GM12878 (cell line): ENCODE data around the gene FAM13C. TPM values are rescaled to one million over a fixed set of nuclear protein-coding genes. Genes with fewer than 3 reads are reported as not detected.

Experiments used
- ATAC-seq: fragments of 200-7000 bp; cut with Tn5 transposase; 3 replicates; pipeline ENCODE4 v1.9.1; 2020; ENCODE audit warnings: mild to moderate bottlenecking, moderate library complexity
- BruUV-seq: library from RNA; stranded (reverse); fragments of 400-500 nt; replicated peaks from 2 replicates; lab custom pipeline; 2021; lab: Mats Ljungman, UMichigan
- CTCF ChIA-PET: fragments of 300-600 bp; sonication (Branson Sonifier 250); formaldehyde crosslinking; extraction: SDS; loops from one replicate; lab custom pipeline; 2021; ENCODE audit warnings: inconsistent platforms; lab: Yijun Ruan, JAX
- POLR2A ChIA-PET: fragments of 350-600 bp; formaldehyde crosslinking; extraction: SDS; loops from one replicate; lab custom pipeline; 2021; ENCODE audit warnings: inconsistent platforms; lab: Charles Lee
- RAD21 ChIA-PET: fragments of 300-600 bp; sonication (Branson Sonifier 250); formaldehyde crosslinking; loops from one replicate; lab custom pipeline; 2023; ENCODE audit warnings: antibody characterized with exemption; ENCODE audit not compliant: unreplicated experiment; lab: Charles Lee
- SMC1A ChIA-PET: fragments of 300-600 bp; sonication (Branson Sonifier 250); formaldehyde crosslinking; loops from one replicate; lab custom pipeline; 2023; ENCODE audit not compliant: unreplicated experiment, uncharacterized antibody; lab: Charles Lee
- DNase-seq: peaks from one replicate; pipeline ENCODE4 v3.0.0-alpha.2; 2011; ENCODE audit warnings: low read depth, low spot score
- FAIRE-seq: peaks from 3 replicates; lab custom pipeline; 2011; peaks lifted over from hg19 to GRCh38; lab: Jason Lieb, UNC
- H2AFZ ChIP-seq: 2 replicates; pipeline ENCODE4 v1.6.0; 2011; ENCODE audit warnings: low read depth, low read length, control low read depth; ENCODE audit not compliant: control insufficient read depth
- H3K27ac ChIP-seq: 2 replicates; pipeline ENCODE4 v1.5.1; 2011; ENCODE audit warnings: control low read depth; ENCODE audit not compliant: control insufficient read depth, insufficient read depth
- H3K27me3 ChIP-seq, 2 experiments: replicated peaks in 1 of 2; 2 replicates each; pipeline versions ENCODE4 v1.6.0 to v1.6.1; 2011; ENCODE audit warnings: low read length in 1 of 2; ENCODE audit not compliant: control insufficient read depth in 2 of 2, insufficient read depth in 2 of 2
- H3K36me3 ChIP-seq, 2 experiments: 2 replicates each; pipeline ENCODE4 v1.5.1; 2011; ENCODE audit warnings: low read length in 1 of 2; ENCODE audit not compliant: control insufficient read depth in 2 of 2, insufficient read depth in 2 of 2
- H3K4me1 ChIP-seq: 2 replicates; pipeline ENCODE4 v1.6.1; 2011; ENCODE audit warnings: mild to moderate bottlenecking, low read length, moderate library complexity, mixed read lengths; ENCODE audit not compliant: control insufficient read depth, insufficient read depth
- H3K4me2 ChIP-seq: 2 replicates; pipeline ENCODE4 v1.6.0; 2011; ENCODE audit warnings: control low read depth; ENCODE audit not compliant: control insufficient read depth, insufficient read depth
- H3K4me3 ChIP-seq: fragments of 200-600 bp; sonication (generic); 2 replicates; pipeline ENCODE4 v1.5.1; 2016
- H3K79me2 ChIP-seq: 2 replicates; pipeline ENCODE4 v1.6.0; 2011; ENCODE audit warnings: low read length; ENCODE audit not compliant: control insufficient read depth, insufficient read depth
- H3K9ac ChIP-seq: 2 replicates; pipeline ENCODE4 v1.8.0; 2011; ENCODE audit warnings: low read length, control low read depth, mixed read lengths; ENCODE audit not compliant: control insufficient read depth, insufficient read depth
- H3K9me3 ChIP-seq: replicated peaks from 3 replicates; pipeline ENCODE4 v1.5.1; 2011; ENCODE audit warnings: mild to moderate bottlenecking, low read length; ENCODE audit not compliant: control insufficient read depth, insufficient read depth
- H4K20me1 ChIP-seq: 2 replicates; pipeline ENCODE4 v1.6.0; 2011; ENCODE audit not compliant: control insufficient read depth, insufficient read depth
- BHLHE40 ChIP-seq, 2 experiments: fragments of 450-650 bp in 1 of 2; IDR thresholded peaks; 2 replicates each; pipeline ENCODE4 v1.6.1; 2011 to 2017; ENCODE audit warnings: low read depth in 2 of 2, borderline replicate concordance in 1 of 2, improper control_type of control experiment in 1 of 2, low read length in 1 of 2, mild to moderate bottlenecking in 1 of 2
- HDAC2 ChIP-seq: fragments of 200-600 bp; sonication (generic); IDR thresholded peaks from 2 replicates; pipeline ENCODE4 v1.6.1; 2017
- in situ Hi-C: fragments of 300-500 bp; cut with MboI; formaldehyde crosslinking; loops from 9 replicates; pipeline ENCODE4 v1.14.3; 2018; ENCODE audit warnings: mixed read lengths
- intact Hi-C: fragments of 100-400 bp; cut with micrococcal nuclease; formaldehyde crosslinking; loops from one replicate; pipeline ENCODE4 v1.14.2; 2022; ENCODE audit not compliant: unreplicated experiment
- polyA plus RNA-seq, 11 experiments: library from polyadenylated mRNA; depleted of rRNA in 4 of 11; unstranded in 6 of 11; stranded (reverse) in 5 of 11; fragments of >200 nt; fragmentation: Nextera tagmentation in 4 of 11; fragmentation: Illumina TruSeq in 1 of 11; extraction: Ambion mirVana in 4 of 11; extraction: Trizol in 1 of 11; gene quantifications; 1 replicate in 1 of 11; 2 replicates in 10 of 11; pipeline versions ENCODE4 v1.2.1 to v1.2.3, GENCODE V29; 2011 to 2016; ENCODE audit warnings: inconsistent platforms in 2 of 11, missing spikeins in 2 of 11, low read depth in 1 of 11
- total RNA-seq, 4 experiments: library from RNA; depleted of rRNA in 3 of 4; stranded (reverse); fragments of >200 nt in 3 of 4; fragmentation: Illumina TruSeq in 1 of 4; extraction: Trizol in 1 of 4; gene quantifications; 2 replicates each; pipeline versions ENCODE4 v1.2.1 to v1.2.3, GENCODE V29; 2013 to 2021
- TF ChIP-seq, protein P1 (sequence below): fragments of 450-650 bp; IDR thresholded peaks from 2 replicates; pipeline ENCODE4 v1.6.1; 2018; ENCODE audit warnings: borderline replicate concordance, mild to moderate bottlenecking; ENCODE audit not compliant: partially characterized antibody

FAM13C gene
- total and polyA plus RNA-seq, 10 of the 15 experiments (the other 5 are each of a cell fraction or from before 2014, with no cell fraction given) = 0.04 to 0.31 (median 0.13) TPM; not detected in 5

DNA sequence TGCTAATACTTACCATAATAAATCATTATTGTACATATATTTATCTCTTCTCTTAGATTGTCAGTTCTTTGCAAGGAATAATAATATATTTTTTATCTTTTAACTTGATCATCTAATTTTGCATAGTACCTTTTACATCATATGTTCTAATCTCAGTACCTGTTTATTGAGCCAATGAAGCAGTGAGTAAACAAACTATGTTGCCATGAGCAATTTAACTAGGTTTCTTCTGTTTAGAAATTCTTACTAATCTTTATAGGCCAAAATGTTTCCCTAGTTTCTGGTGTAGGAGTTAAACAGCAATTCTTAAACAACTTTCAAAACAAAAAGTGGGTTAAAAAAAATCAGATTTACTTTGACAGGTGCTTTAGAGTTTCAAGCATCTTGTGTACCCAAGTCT, 124.6 kb downstream of the FAM13C start:
- BruUV-seq = no TSS peak
- CTCF ChIA-PET = interaction anchor here (1.8 to 2.8 kb wide), 2 partner anchors 286 to 385 kb away, joined by 7 to 17 read pairs; no protein-coding TSS in a partner anchor
- in situ Hi-C loops = no loop called here

More for the DNA sequence above, 124.6 kb downstream of the FAM13C start:
- Histone ChIP-seq H3K9ac (no peak overlapping the region), H3K4me1 (no peaks in the 10 kb centered on the region), H3K4me2 (no peak overlapping the region), H3K36me3 (no peaks in the 10 kb centered on the region), H3K4me3 (no peak overlapping the region), H3K27ac (no peak overlapping the region), H4K20me1 (no peaks in the 10 kb centered on the region), H2AFZ (no peak overlapping the region), H3K9me3 (no peaks in the 10 kb centered on the region), H3K79me2 (no peaks in the 10 kb centered on the region), H3K27me3 (no peaks in the 10 kb centered on the region)
- FAIRE-seq (no peak), DNase-seq (no peak), ATAC-seq (no peak)
- ChIA-PET RAD21 (interaction anchor here (1.4 to 1.9 kb wide), 2 partner anchors 25 to 286 kb away, joined by 3 to 11 read pairs; no protein-coding TSS in a partner anchor), POLR2A (no interaction called here), SMC1A (interaction anchor here (1.0 to 2.8 kb wide), 6 partner anchors 19 to 285 kb away, joined by 3 to 17 read pairs (median 5); no protein-coding TSS in a partner anchor)
- intact Hi-C loops = no loop called here
- TF ChIP-seq, protein P1, sequence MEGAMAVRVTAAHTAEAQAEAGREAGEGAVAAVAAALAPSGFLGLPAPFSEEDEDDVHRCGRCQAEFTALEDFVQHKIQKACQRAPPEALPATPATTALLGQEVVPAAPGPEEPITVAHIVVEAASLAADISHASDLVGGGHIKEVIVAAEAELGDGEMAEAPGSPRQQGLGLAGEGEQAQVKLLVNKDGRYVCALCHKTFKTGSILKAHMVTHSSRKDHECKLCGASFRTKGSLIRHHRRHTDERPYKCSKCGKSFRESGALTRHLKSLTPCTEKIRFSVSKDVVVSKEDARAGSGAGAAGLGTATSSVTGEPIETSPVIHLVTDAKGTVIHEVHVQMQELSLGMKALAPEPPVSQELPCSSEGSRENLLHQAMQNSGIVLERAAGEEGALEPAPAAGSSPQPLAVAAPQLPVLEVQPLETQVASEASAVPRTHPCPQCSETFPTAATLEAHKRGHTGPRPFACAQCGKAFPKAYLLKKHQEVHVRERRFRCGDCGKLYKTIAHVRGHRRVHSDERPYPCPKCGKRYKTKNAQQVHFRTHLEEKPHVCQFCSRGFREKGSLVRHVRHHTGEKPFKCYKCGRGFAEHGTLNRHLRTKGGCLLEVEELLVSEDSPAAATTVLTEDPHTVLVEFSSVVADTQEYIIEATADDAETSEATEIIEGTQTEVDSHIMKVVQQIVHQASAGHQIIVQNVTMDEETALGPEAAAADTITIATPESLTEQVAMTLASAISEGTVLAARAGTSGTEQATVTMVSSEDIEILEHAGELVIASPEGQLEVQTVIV = no peak
- no peak for TF ChIP-seq HDAC2
- no peak for TF ChIP-seq BHLHE40 (IDR thresholded peaks at IDR 0.05; ENCODE audit: borderline replicate concordance in 1 of 2, low read depth in 2 of 2, low read length in 1 of 2)
